Measurements from ENCODE around the gene UST. TPM values are rescaled to one million over a fixed set of nuclear protein-coding genes. Genes with fewer than 3 reads are reported as not detected.

UST gene
- total RNA-seq, 1 donor from 2014 or later: 5.2 TPM

DNA sequence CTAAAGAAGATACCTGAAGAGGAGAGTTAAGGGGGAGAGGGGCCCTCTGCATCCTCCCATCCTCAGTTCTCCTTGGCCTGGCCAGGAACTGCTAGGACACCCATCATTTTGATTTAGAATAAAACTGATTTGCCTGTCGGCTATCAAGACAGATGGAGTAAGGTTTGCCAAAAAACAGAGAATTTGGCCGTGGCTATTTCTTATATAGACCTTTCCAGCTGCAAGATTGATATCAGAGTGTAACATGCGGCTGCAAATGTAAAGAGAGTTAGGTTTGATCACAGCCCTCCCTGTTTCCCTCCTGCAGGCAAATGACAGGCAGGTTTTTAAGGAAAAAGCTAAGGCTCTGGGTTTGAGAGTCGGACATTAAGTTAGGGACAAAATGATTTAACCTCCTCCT, 344.1 kb downstream of the UST start:
- Histone ChIP-seq H3K36me3 (ENCODE audit: control insufficient read depth, insufficient read depth, low read length) (no peaks in the 10 kb centered on the region), H3K4me3 (ENCODE audit: low read depth, low read length) (no peak overlapping the region), H3K27me3 (ENCODE audit: control insufficient read depth, insufficient read depth, low read length) (no peaks in the 10 kb centered on the region)
- no peak for TF ChIP-seq CTCF (IDR thresholded peaks at IDR 0.05; ENCODE audit: insufficient read depth, low read length, poor library complexity, severe bottlenecking)
- DNase-seq (ENCODE audit: low read depth): no peak

GRCh38 chr6:149093643-149094042, 346.8 kb downstream of the UST start:
- no peak for DNase-seq (ENCODE audit: low read depth)
- Histone ChIP-seq H3K27me3 (ENCODE audit: control insufficient read depth, insufficient read depth, low read length) (no peaks in the 10 kb centered on the region), H3K4me3 (ENCODE audit: low read depth, low read length) (no peak overlapping the region)

DNA sequence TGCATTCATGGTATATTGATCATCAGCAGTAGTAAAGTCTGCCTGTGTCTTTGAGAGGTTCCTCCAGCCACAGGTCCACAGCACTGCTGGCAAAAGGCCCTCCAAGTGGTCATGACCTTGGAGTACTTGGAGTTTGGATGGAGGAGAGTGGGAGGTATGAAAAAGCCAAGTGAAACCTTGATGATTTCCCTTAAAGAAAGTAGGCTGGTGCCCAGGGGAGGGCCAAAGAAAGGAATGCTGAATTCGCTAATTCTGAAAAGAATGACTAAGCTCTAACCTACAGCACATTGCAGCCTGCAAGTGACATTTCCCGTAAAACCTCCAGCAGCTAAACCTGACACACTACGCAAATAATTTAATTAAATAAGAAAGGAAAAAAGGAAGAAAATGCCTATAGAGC, 347.3 kb downstream of the UST start:
- no peak for DNase-seq (ENCODE audit: low read depth)
- H3K4me3 ChIP-seq (ENCODE audit: low read depth, low read length): no peak overlapping the region
- no peak for TF ChIP-seq CTCF (IDR thresholded peaks at IDR 0.05; ENCODE audit: insufficient read depth, low read length, poor library complexity, severe bottlenecking)
- H3K36me3 ChIP-seq (ENCODE audit: control insufficient read depth, insufficient read depth, low read length): no peaks in the 10 kb centered on the region
- no peaks in the 10 kb centered on the region for H3K27me3 ChIP-seq (ENCODE audit: control insufficient read depth, insufficient read depth, low read length)

More at GRCh38 chr6:149093643-149094042, 346.8 kb downstream of the UST start:
- TF ChIP-seq CTCF (IDR thresholded peaks at IDR 0.05; ENCODE audit: insufficient read depth, low read length, poor library complexity, severe bottlenecking): no peak
- H3K36me3 ChIP-seq (ENCODE audit: control insufficient read depth, insufficient read depth, low read length): no peaks in the 10 kb centered on the region

GRCh38 chr6:149094934-149095351, 348.1 kb downstream of the UST start:
- TF ChIP-seq CTCF (IDR thresholded peaks at IDR 0.05; ENCODE audit: insufficient read depth, low read length, poor library complexity, severe bottlenecking): no peak
- H3K36me3 ChIP-seq (ENCODE audit: control insufficient read depth, insufficient read depth, low read length): no peaks in the 10 kb centered on the region
- no peaks in the 10 kb centered on the region for H3K27me3 ChIP-seq (ENCODE audit: control insufficient read depth, insufficient read depth, low read length)
- no peak overlapping the region for H3K4me3 ChIP-seq (ENCODE audit: low read depth, low read length)
- DNase-seq (ENCODE audit: low read depth): no peak

DNA sequence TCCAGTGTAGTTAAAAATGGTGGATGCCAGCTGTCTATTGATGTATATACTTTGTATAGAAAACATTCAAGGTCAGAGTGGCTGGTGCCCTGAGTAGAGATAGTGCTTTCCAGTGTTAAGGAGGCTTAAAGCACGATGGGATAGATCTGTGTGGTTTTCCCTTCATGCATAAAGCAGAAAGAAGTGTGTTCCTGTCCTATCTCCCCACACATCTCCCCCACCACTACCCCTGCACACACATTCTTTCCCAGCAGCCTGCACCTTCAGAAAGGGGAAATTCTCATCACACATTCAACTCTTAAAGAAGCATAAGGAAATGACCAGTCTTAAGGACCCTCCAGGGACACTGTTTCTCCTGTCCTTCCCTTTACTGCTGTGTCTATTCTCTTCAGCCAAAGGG, 349.0 kb downstream of the UST start:
- no peak for TF ChIP-seq CTCF (IDR thresholded peaks at IDR 0.05; ENCODE audit: insufficient read depth, low read length, poor library complexity, severe bottlenecking)
- DNase-seq (ENCODE audit: low read depth): no peak
- no peaks in the 10 kb centered on the region for H3K27me3 ChIP-seq (ENCODE audit: control insufficient read depth, insufficient read depth, low read length)
- no peak overlapping the region for H3K4me3 ChIP-seq (ENCODE audit: low read depth, low read length)
- H3K36me3 ChIP-seq (ENCODE audit: control insufficient read depth, insufficient read depth, low read length): no peaks in the 10 kb centered on the region

DNA sequence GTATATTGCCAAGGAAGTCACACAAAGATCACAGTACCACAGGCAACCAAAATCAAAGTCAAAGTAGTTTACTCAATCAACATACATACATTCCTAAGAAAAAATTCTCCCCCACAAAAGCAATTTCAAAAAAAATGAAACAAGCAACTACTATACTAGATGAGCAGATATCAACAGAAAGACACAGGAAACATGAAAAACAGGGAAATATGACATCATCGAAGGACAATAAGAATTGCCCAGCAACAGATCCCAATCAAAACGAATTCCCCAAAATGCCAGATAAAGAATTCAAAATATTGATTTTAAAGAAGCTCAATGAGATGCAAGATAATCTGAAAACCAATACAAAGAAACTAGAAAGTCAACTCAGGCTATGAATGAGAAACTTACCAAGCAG, 351.0 kb downstream of the UST start:
- Histone ChIP-seq H3K36me3 (ENCODE audit: control insufficient read depth, insufficient read depth, low read length) (no peaks in the 10 kb centered on the region), H3K27me3 (ENCODE audit: control insufficient read depth, insufficient read depth, low read length) (no peaks in the 10 kb centered on the region), H3K4me3 (ENCODE audit: low read depth, low read length) (no peak overlapping the region)
- no peak for TF ChIP-seq CTCF (IDR thresholded peaks at IDR 0.05; ENCODE audit: insufficient read depth, low read length, poor library complexity, severe bottlenecking)
- no peak for DNase-seq (ENCODE audit: low read depth)
